ENCODE results near the gene ARHGEF10L. TPM values are rescaled to one million over a fixed set of nuclear protein-coding genes. Genes with fewer than 3 reads are reported as not detected.

Gene ARHGEF10L
- total RNA-seq, 1 donor from 2014 or later = 20.3 TPM

DNA sequence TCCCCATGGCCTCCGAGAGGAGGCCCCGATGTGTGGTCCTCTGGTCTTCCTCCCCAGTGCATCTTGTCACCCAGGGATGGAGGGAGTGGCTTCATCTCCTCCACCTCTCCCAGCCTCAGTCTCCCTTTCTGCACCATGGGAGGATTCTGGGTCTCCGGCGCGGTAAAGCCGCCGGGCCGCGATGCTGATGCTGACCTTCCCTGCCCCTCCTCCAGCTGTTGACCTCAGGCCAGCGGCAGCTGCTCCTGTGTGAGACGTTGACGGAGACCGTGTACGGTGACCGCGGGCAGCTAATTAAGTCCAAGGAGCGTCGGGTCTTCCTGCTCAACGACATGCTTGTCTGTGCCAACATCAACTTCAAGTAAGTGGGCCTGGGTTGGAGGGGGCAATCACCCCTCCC, 92.6 kb downstream of the ARHGEF10L start:
- Mint-ChIP-seq H3K27me3 (ENCODE audit: insufficient read depth, low read depth) (peaks cover 2% of the 10 kb centered on the region), H3K27ac (no peak overlapping the region), H3K4me3 (no peak overlapping the region), H3K9me3 (no peaks in the 10 kb centered on the region), H3K36me3 (peaks cover 18% of the 10 kb centered on the region), H3K4me1 (peaks cover 2% of the 10 kb centered on the region)
- no peak for TF ChIP-seq EZH2phosphoT487 (IDR thresholded peaks at IDR 0.05)
- TF ChIP-seq, protein P1, sequence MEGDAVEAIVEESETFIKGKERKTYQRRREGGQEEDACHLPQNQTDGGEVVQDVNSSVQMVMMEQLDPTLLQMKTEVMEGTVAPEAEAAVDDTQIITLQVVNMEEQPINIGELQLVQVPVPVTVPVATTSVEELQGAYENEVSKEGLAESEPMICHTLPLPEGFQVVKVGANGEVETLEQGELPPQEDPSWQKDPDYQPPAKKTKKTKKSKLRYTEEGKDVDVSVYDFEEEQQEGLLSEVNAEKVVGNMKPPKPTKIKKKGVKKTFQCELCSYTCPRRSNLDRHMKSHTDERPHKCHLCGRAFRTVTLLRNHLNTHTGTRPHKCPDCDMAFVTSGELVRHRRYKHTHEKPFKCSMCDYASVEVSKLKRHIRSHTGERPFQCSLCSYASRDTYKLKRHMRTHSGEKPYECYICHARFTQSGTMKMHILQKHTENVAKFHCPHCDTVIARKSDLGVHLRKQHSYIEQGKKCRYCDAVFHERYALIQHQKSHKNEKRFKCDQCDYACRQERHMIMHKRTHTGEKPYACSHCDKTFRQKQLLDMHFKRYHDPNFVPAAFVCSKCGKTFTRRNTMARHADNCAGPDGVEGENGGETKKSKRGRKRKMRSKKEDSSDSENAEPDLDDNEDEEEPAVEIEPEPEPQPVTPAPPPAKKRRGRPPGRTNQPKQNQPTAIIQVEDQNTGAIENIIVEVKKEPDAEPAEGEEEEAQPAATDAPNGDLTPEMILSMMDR (IDR thresholded peaks at IDR 0.05) = no peak
- TF ChIP-seq EZH2 (IDR thresholded peaks at IDR 0.05) = no peak
- Histone ChIP-seq H3K4me1 (no peaks in the 10 kb centered on the region), H4K20me1 (ENCODE audit: low read depth) (no peaks in the 10 kb centered on the region), H3K36me3 (no peaks in the 10 kb centered on the region), H3F3A (ENCODE audit: low read depth) (no peaks in the 10 kb centered on the region), H3K27ac (no peak overlapping the region), H3K9me3 (ENCODE audit: low read depth) (no peaks in the 10 kb centered on the region), H3K9ac (no peak overlapping the region), H3K4me3 (no peak overlapping the region), H3K27me3 (no peaks in the 10 kb centered on the region), H3K4me2 (no peak overlapping the region), H2AFZ (replicated peaks) (no peak overlapping the region), H3K79me2 (ENCODE audit: low read depth) (no peaks in the 10 kb centered on the region)
- no peak for DNase-seq (ENCODE audit: low spot score)

DNA sequence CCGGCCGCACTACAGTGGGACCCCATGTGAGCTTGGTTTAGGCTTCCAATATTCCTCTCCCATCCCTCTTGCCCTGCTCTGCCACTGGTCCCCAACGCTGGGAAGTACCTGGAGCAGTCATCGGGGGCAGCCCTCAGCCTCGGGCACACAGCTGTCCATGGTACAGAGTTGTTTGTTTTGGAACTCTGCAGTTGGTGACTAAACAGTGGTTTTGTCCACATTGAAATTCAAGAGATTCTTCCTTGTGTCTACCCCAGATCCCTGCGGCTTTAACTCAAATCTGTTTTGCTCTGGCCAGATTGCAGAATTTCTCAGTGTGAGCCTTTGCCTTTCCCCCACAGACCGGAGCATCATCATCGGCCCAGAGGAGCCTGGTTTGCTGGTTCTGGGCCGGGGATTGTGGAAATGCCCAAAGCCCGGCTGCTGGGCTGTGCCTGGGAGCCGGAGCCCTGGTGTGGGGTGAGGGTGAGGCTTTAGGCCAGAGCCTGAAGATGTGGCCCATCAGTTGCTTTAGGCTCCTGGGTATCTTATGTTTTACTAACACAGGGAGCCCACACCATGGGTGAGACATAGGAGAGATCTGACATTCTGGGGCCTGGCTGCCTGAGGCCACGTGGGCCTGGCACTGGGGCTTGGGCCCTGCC, 93.2 kb downstream of the ARHGEF10L start:
- Histone ChIP-seq H3K36me3 (no peaks in the 10 kb centered on the region), H3K9ac (no peak overlapping the region), H3K27ac (no peak overlapping the region), H3K79me2 (ENCODE audit: low read depth) (no peaks in the 10 kb centered on the region), H3K4me3 (no peak overlapping the region), H2AFZ (replicated peaks) (no peak overlapping the region), H3K9me3 (ENCODE audit: low read depth) (no peaks in the 10 kb centered on the region), H4K20me1 (ENCODE audit: low read depth) (no peaks in the 10 kb centered on the region), H3K4me1 (no peaks in the 10 kb centered on the region), H3K4me2 (no peak overlapping the region), H3K27me3 (no peaks in the 10 kb centered on the region), H3F3A (ENCODE audit: low read depth) (no peaks in the 10 kb centered on the region)
- H3K36me3 Mint-ChIP-seq = peaks cover 22% of the 10 kb centered on the region
- H3K27ac Mint-ChIP-seq = no peak overlapping the region
- no peaks in the 10 kb centered on the region for H3K9me3 Mint-ChIP-seq
- DNase-seq (ENCODE audit: low spot score) = no peak
- peaks cover 2% of the 10 kb centered on the region for H3K4me1 Mint-ChIP-seq
- H3K27me3 Mint-ChIP-seq (ENCODE audit: insufficient read depth, low read depth) = peaks cover 2% of the 10 kb centered on the region
- TF ChIP-seq, protein P1 (IDR thresholded peaks at IDR 0.05) = no peak
- TF ChIP-seq EZH2phosphoT487 (IDR thresholded peaks at IDR 0.05) (no peak), EZH2 (IDR thresholded peaks at IDR 0.05) (no peak)
- no peak overlapping the region for H3K4me3 Mint-ChIP-seq

DNA sequence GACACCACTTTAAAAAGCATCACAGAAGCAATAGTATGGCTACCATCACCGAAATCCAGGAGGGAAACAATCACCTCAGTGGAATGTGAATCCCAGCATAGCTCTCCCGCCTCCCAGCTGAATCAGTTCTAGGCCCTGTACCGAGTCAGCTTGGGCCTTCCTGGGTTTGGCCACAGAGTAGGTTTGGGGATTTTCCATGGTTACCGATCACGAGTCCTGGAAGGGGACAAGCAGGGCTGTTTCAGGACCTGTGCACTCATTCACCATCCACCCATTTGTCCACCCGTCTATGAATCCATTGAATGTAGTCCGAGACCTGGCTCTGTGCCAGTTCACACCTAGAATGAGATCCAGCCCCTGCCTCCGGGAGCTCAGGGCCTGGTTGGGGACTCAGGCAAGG, 94.2 kb downstream of the ARHGEF10L start:
- Histone ChIP-seq H3K4me3 (no peak overlapping the region), H3K27ac (no peak overlapping the region), H3K9ac (no peak overlapping the region), H3K36me3 (no peaks in the 10 kb centered on the region), H3K27me3 (no peaks in the 10 kb centered on the region), H3K79me2 (ENCODE audit: low read depth) (no peaks in the 10 kb centered on the region), H3K9me3 (ENCODE audit: low read depth) (no peaks in the 10 kb centered on the region), H3F3A (ENCODE audit: low read depth) (no peaks in the 10 kb centered on the region), H2AFZ (replicated peaks) (no peak overlapping the region), H3K4me2 (no peak overlapping the region), H4K20me1 (ENCODE audit: low read depth) (no peaks in the 10 kb centered on the region), H3K4me1 (no peaks in the 10 kb centered on the region)
- no peaks in the 10 kb centered on the region for H3K9me3 Mint-ChIP-seq
- peaks cover 24% of the 10 kb centered on the region for H3K36me3 Mint-ChIP-seq
- no peak overlapping the region for H3K4me3 Mint-ChIP-seq
- TF ChIP-seq, protein P1 (IDR thresholded peaks at IDR 0.05) = no peak
- no peak for TF ChIP-seq EZH2phosphoT487 (IDR thresholded peaks at IDR 0.05)
- no peak for TF ChIP-seq EZH2 (IDR thresholded peaks at IDR 0.05)
- no peak overlapping the region for H3K27ac Mint-ChIP-seq
- DNase-seq (ENCODE audit: low spot score) = no peak
- peaks cover 5% of the 10 kb centered on the region for H3K27me3 Mint-ChIP-seq (ENCODE audit: insufficient read depth, low read depth)
- H3K4me1 Mint-ChIP-seq = peaks cover 2% of the 10 kb centered on the region

Data from neural progenitor cell (in vitro differentiated cells).